ENCODE data around the gene HMX2.

HMX2 gene

GRCh38 chr10:123148414-123149161 is 652 bp downstream of the HMX2 start:
- Histone ChIP-seq H3K4me1 (peaks cover 53 to 68% (median 66%) of the 10 kb centered on the region in 10 experiments), H3K27ac (no peak overlapping the region)
- TF ChIP-seq Cebpa-rat (IDR thresholded peaks at IDR 0.05), result no peak

GRCh38 chr10:123149162-123149567 is 1.2 kb downstream of the HMX2 start:
- TF ChIP-seq Cebpa-rat (IDR thresholded peaks at IDR 0.05), result no peak
- H3K27me3 ChIP-seq, result peaks cover 94 to 97% (median 96%) of the 10 kb centered on the region in 11 experiments
- H3K4me3 ChIP-seq, result peak overlapping the region; percentile 41 to 64 (median 50)
- no peak overlapping the region; a peak in 1 of 22 replicates for H3K9ac ChIP-seq
- peak overlapping the region; percentile 59 to 99 (median 82) for H3K4me2 ChIP-seq
- H3K9me3 ChIP-seq (replicated peaks in 1 of 11), result peaks cover 0 to 7% (median 0%) of the 10 kb centered on the region in 11 experiments; a peak in 4 of 22 replicates
- peaks cover 0 to 76% (median 68%) of the 10 kb centered on the region in 11 experiments; a peak in 19 of 22 replicates for H4K20me1 ChIP-seq
- H3K36me3 ChIP-seq, result no peaks in the 10 kb centered on the region
- peaks cover 53 to 72% (median 67%) of the 10 kb centered on the region in 10 experiments for H3K4me1 ChIP-seq
- H3K27ac ChIP-seq, result no peak overlapping the region

More at GRCh38 chr10:123148414-123149161, 652 bp downstream of the HMX2 start:
- Histone ChIP-seq H3K27me3 (peaks cover 100% of the 10 kb centered on the region in 11 experiments), H3K4me3 (peak overlapping the region; percentile 40 to 62 (median 46); a peak in 19 of 20 replicates), H4K20me1 (peaks cover 0 to 81% (median 70%) of the 10 kb centered on the region in 11 experiments; a peak in 19 of 22 replicates), H3K36me3 (no peaks in the 10 kb centered on the region), H3K9me3 (replicated peaks in 1 of 11) (peaks cover 0 to 8% (median 1%) of the 10 kb centered on the region in 11 experiments; a peak in 9 of 22 replicates), H3K4me2 (peak overlapping the region; percentile 65 to 99 (median 82)), H3K9ac (peak overlapping the region in 2 of 11 experiments; percentile 7 to 34; a peak in 2 of 22 replicates)

DNA sequence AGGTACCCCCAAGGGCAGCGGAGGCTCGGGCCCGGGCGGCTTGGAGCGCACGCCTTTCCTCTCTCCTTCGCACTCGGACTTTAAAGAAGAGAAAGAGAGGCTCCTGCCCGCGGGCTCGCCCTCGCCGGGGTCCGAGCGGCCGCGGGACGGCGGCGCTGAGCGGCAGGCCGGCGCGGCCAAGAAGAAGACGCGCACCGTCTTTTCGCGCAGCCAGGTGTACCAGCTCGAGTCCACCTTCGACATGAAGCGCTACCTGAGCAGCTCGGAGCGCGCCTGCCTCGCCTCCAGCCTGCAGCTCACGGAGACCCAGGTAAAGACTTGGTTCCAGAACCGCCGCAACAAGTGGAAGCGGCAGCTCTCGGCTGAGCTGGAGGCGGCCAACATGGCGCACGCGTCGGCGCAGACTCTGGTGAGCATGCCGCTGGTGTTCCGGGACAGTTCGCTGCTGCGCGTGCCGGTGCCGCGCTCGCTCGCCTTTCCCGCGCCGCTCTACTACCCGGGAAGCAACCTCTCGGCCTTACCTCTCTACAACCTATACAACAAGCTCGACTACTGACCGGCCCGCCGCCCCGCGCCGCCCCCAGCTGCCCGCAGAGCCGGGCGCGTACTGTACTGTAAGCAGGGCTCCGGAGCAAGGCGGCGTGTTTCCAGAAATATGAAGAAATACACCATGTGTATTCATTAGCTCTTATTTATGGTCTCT is 1.8 kb downstream of the HMX2 start:
- no peak overlapping the region for H3K27ac ChIP-seq
- peak overlapping the region in 1 of 11 experiments; percentile 1; a peak in 1 of 22 replicates for H3K9ac ChIP-seq
- no peak for TF ChIP-seq Cebpa-rat (IDR thresholded peaks at IDR 0.05)
- H4K20me1 ChIP-seq, result peaks cover 0 to 73% (median 65%) of the 10 kb centered on the region in 11 experiments; a peak in 20 of 22 replicates
- no peaks in the 10 kb centered on the region; a peak in 1 of 22 replicates for H3K36me3 ChIP-seq
- peak overlapping the region; percentile 41 to 64 (median 50) for H3K4me3 ChIP-seq
- H3K4me2 ChIP-seq, result peak overlapping the region; percentile 59 to 99 (median 82)
- H3K4me1 ChIP-seq, result peaks cover 52 to 70% (median 66%) of the 10 kb centered on the region in 10 experiments
- peaks cover 0 to 7% (median 0%) of the 10 kb centered on the region in 11 experiments; a peak in 4 of 22 replicates for H3K9me3 ChIP-seq (replicated peaks in 1 of 11)
- peaks cover 89 to 91% (median 90%) of the 10 kb centered on the region in 11 experiments for H3K27me3 ChIP-seq

DNA sequence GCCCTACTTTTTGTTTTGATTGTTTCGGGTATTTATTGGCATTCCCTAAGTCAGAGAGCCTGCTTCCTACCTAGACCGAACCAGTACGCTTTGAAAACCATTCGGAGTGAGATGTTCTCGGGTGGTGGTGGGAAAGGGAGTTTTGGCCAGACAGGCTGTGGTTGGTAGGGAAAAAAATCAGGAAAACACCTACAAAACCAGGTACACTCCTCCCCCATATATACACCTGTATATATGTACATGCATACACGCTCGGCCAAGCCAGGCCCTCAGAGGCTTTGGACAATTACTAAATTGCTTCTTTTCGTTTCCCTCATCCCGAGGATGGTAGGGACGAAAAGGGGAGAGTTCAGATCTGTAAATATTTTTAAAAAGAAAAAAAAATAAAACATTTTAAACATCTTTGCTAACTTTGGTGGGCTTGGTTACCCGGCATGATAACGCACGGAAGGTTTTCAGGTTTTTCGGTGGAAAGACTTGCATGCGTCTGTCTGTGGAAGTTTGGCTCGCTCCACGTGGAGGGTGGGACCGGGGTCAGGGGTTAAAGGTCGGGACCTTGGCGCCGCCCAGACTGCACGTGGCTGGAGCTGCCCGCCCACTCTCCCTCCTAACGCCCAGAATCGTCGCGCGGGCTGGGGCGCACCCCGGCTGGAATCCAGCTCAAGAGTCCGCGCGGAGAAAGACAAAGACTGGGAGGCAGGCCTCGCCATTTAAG is 2.5 kb downstream of the HMX2 start:
- H3K4me1 ChIP-seq, result peaks cover 50 to 66% (median 62%) of the 10 kb centered on the region in 10 experiments
- H3K9ac ChIP-seq, result no peak overlapping the region
- H3K4me2 ChIP-seq, result peak overlapping the region; percentile 66 to 99 (median 82)
- peak overlapping the region; percentile 38 to 64 (median 50) for H3K4me3 ChIP-seq
- H3K27me3 ChIP-seq, result peaks cover 81 to 84% (median 83%) of the 10 kb centered on the region in 11 experiments
- peaks cover 0 to 7% (median 0%) of the 10 kb centered on the region in 11 experiments; a peak in 4 of 22 replicates for H3K9me3 ChIP-seq (replicated peaks in 1 of 11)
- H4K20me1 ChIP-seq, result peaks cover 5 to 73% (median 69%) of the 10 kb centered on the region in 11 experiments; a peak in 20 of 22 replicates
- no peak for TF ChIP-seq Cebpa-rat (IDR thresholded peaks at IDR 0.05)
- H3K27ac ChIP-seq, result no peak overlapping the region
- peaks cover 0 to 6% (median 2%) of the 10 kb centered on the region in 11 experiments; a peak in 10 of 22 replicates for H3K36me3 ChIP-seq

- Histone ChIP-seq H4K20me1 (peaks cover 12 to 73% (median 69%) of the 10 kb centered on the region in 11 experiments; a peak in 21 of 22 replicates), H3K27me3 (peaks cover 74 to 77% (median 76%) of the 10 kb centered on the region in 11 experiments), H3K4me1 (peaks cover 57 to 68% (median 62%) of the 10 kb centered on the region in 10 experiments), H3K4me2 (peak overlapping the region; percentile 66 to 99 (median 80)), H3K9me3 (replicated peaks in 1 of 11) (peaks cover 0 to 7% (median 0%) of the 10 kb centered on the region in 11 experiments; a peak in 4 of 22 replicates), H3K4me3 (peak overlapping the region; percentile 37 to 60 (median 44); a peak in 18 of 20 replicates), H3K9ac (no peak overlapping the region; a peak in 1 of 22 replicates), H3K27ac (no peak overlapping the region), H3K36me3 (peaks cover 2 to 13% (median 9%) of the 10 kb centered on the region in 11 experiments; a peak in 20 of 22 replicates)
- no peak for TF ChIP-seq Cebpa-rat (IDR thresholded peaks at IDR 0.05)
These were observed 3.2 kb downstream of the HMX2 start for GRCh38 chr10:123150986-123151736.

- peaks cover 18 to 73% (median 70%) of the 10 kb centered on the region in 11 experiments; a peak in 21 of 22 replicates for H4K20me1 ChIP-seq
- peak overlapping the region; percentile 66 to 99 (median 80); a peak in 20 of 22 replicates for H3K4me2 ChIP-seq
- peaks cover 68 to 71% (median 70%) of the 10 kb centered on the region in 11 experiments for H3K27me3 ChIP-seq
- H3K4me3 ChIP-seq, result peak overlapping the region in 7 of 10 experiments; percentile 38 to 60 (median 51); a peak in 8 of 20 replicates
- no peak overlapping the region for H3K9ac ChIP-seq
- no peak for TF ChIP-seq Cebpa-rat (IDR thresholded peaks at IDR 0.05)
- H3K9me3 ChIP-seq (replicated peaks in 1 of 11), result peaks cover 0 to 7% (median 0%) of the 10 kb centered on the region in 11 experiments; a peak in 4 of 22 replicates
- H3K27ac ChIP-seq, result no peak overlapping the region
- peaks cover 8 to 19% (median 15%) of the 10 kb centered on the region in 11 experiments; a peak in 21 of 22 replicates for H3K36me3 ChIP-seq
- peaks cover 59 to 69% (median 63%) of the 10 kb centered on the region in 10 experiments for H3K4me1 ChIP-seq
These were observed 3.8 kb downstream of the HMX2 start for GRCh38 chr10:123151737-123152135.

DNA sequence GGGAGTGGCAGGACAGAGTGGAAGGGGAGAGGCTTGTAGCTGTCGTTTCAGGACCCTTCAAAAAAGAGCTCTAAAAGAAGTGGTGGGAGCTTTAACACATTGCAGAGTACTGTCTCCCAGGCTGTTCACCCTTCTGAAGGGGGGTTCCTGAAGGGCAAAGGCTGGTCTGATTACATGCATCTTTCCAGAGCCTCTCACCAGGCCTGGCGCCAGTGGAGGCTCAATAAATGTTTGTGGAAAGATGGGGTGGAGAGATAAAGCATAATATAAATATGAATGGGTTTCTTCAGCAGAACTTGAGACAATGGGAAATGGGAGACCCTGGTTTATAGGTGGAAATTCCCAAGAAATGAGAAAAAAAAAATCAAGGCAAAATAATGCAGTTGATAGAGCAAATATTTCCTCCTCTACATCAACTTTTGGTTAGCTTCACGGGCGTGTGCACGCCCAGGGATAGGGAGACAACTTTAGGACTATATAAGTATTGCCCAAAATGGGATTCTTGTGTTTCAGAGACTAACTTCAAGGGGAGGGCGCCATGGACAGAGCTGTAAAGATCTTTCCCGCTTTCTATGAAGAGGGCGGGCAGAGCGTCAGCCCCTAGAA is 5.7 kb downstream of the HMX2 start:
- TF ChIP-seq Cebpa-rat (IDR thresholded peaks at IDR 0.05), result no peak
- Histone ChIP-seq H3K9me3 (replicated peaks in 1 of 11) (peaks cover 0 to 7% (median 0%) of the 10 kb centered on the region in 11 experiments; a peak in 4 of 22 replicates), H3K27me3 (peaks cover 50 to 52% (median 51%) of the 10 kb centered on the region in 11 experiments), H3K9ac (no peak overlapping the region), H3K27ac (no peak overlapping the region), H4K20me1 (peaks cover 36 to 73% (median 71%) of the 10 kb centered on the region in 11 experiments; a peak in 21 of 22 replicates), H3K36me3 (peaks cover 26 to 37% (median 34%) of the 10 kb centered on the region in 11 experiments), H3K4me2 (peak overlapping the region; percentile 9 to 62 (median 40); a peak in 19 of 22 replicates), H3K4me1 (peaks cover 59 to 69% (median 63%) of the 10 kb centered on the region in 10 experiments), H3K4me3 (peak overlapping the region in 1 of 10 experiments; percentile 83; a peak in 2 of 20 replicates)

All from BLaER1 treated with 17β-estradiol and CSF1 and Interleukin-3, amounts not matched to agents 10 nM and 100 nM (cell line).